Fibroblast of skin of right biceps (primary cell): Measurements from ENCODE around the gene KLHL26.
"Not testable (repeated sequence)": the region's sequence is repeated elsewhere in the genome, so short reads cannot be mapped to it uniquely, and the experiment has no call there.

Experiments
- DNase-seq: peaks from one replicate; pipeline ENCODE4 v3.0.0-alpha.2; 2013

The KLHL26 gene

GRCh38 chr19:18636969-18637629 is at the start of gene KLHL26:
KLHL26 (plus strand) TSS chr19:18637028; CDS start chr19:18637055, 27 bp downstream.
- DNase-seq: no peak

GRCh38 chr19:18587561-18587960 is 49.3 kb upstream of the KLHL26 start:
- DNase-seq: no peak

- no peak for DNase-seq
Observed at GRCh38 chr19:18587962-18588610, 48.7 kb upstream of the KLHL26 start.

GRCh38 chr19:18588611-18589379 is 48.0 kb upstream of the KLHL26 start, which contains the start of gene REX1BD:
REX1BD (plus strand) TSS chr19:18588798; CDS start chr19:18588802, 4 bp downstream.
- DNase-seq: peak; percentile 81

- DNase-seq: peak; percentile 76
Observed at GRCh38 chr19:18589380-18590272, 47.2 kb upstream of the KLHL26 start.

- peak; percentile 89 for DNase-seq
Observed at GRCh38 chr19:18590273-18591272, 46.3 kb upstream of the KLHL26 start.

- peak; percentile 76 for DNase-seq
Observed at GRCh38 chr19:18591735-18592385, 45.0 kb upstream of the KLHL26 start.

- DNase-seq: not testable (repeated sequence)
Observed at GRCh38 chr19:18592732-18593131, 44.1 kb upstream of the KLHL26 start.

- no peak for DNase-seq
Observed at GRCh38 chr19:18593367-18594095, 43.3 kb upstream of the KLHL26 start.

GRCh38 chr19:18594096-18594823 is 42.6 kb upstream of the KLHL26 start:
- peak; percentile 72 for DNase-seq

- DNase-seq: no peak
Observed at GRCh38 chr19:18594824-18595373, 41.9 kb upstream of the KLHL26 start.

- DNase-seq: no peak
Observed at GRCh38 chr19:18595475-18595874, 41.4 kb upstream of the KLHL26 start.

GRCh38 chr19:18596752-18597157 is 40.1 kb upstream of the KLHL26 start:
- DNase-seq: peak; percentile 22

GRCh38 chr19:18597809-18598660 is 38.8 kb upstream of the KLHL26 start:
- no peak for DNase-seq

GRCh38 chr19:18599485-18599884 is 37.3 kb upstream of the KLHL26 start:
- no peak for DNase-seq

GRCh38 chr19:18600692-18601397 is 36.0 kb upstream of the KLHL26 start:
- DNase-seq: not testable (repeated sequence)

- no peak for DNase-seq
Observed at GRCh38 chr19:18601875-18602274, 35.0 kb upstream of the KLHL26 start.
